Hepatocyte (in vitro differentiated cells): ENCODE data around the gene YOD1. TPM values are rescaled to one million over a fixed set of nuclear protein-coding genes. Genes with fewer than 3 reads are reported as not detected.

Experiments
- DNase-seq: peaks from one replicate; pipeline ENCODE4 v3.0.0-alpha.2; 2016; ENCODE audit warnings: low spot score
- H2AFZ ChIP-seq: fragments of 200-600 bp; sonication (generic); 2 replicates; pipeline ENCODE4 v1.6.0; 2016; ENCODE audit warnings: antibody characterized with exemption, mild to moderate bottlenecking
- H3K27ac ChIP-seq: fragments of 200-600 bp; sonication (generic); 2 replicates; pipeline ENCODE4 v1.5.1; 2016; ENCODE audit warnings: mild to moderate bottlenecking
- H3K27me3 ChIP-seq: fragments of 200-600 bp; sonication (generic); 2 replicates; pipeline ENCODE4 v1.6.1; 2016
- H3K36me3 ChIP-seq: fragments of 200-600 bp; sonication (generic); replicated peaks from 2 replicates; pipeline ENCODE4 v1.5.1; 2016; ENCODE audit warnings: low read depth; ENCODE audit not compliant: insufficient read depth
- H3K4me1 ChIP-seq: fragments of 200-600 bp; sonication (generic); 2 replicates; pipeline ENCODE4 v1.5.1; 2016; ENCODE audit warnings: mild to moderate bottlenecking, moderate library complexity; ENCODE audit not compliant: insufficient read depth
- H3K4me2 ChIP-seq: fragments of 200-600 bp; sonication (generic); 2 replicates; pipeline ENCODE4 v1.6.0; 2016
- H3K4me3 ChIP-seq: fragments of 200-600 bp; sonication (generic); 2 replicates; pipeline ENCODE4 v1.5.1; 2016; ENCODE audit warnings: mild to moderate bottlenecking
- H3K79me2 ChIP-seq: fragments of 200-600 bp; sonication (generic); 2 replicates; pipeline ENCODE4 v1.6.0; 2017; ENCODE audit warnings: mild to moderate bottlenecking
- H3K9me2 ChIP-seq: fragments of 200-600 bp; sonication (generic); replicated peaks from 2 replicates; pipeline ENCODE4 v1.6.0; 2017; ENCODE audit warnings: mild to moderate bottlenecking; ENCODE audit not compliant: insufficient read depth
- H3K9me3 ChIP-seq: fragments of 200-600 bp; sonication (generic); 2 replicates; pipeline ENCODE4 v1.5.1; 2016; ENCODE audit warnings: low read depth, mild to moderate bottlenecking
- H4K20me1 ChIP-seq: fragments of 200-600 bp; sonication (generic); 2 replicates; pipeline ENCODE4 v1.6.0; 2016; ENCODE audit warnings: mild to moderate bottlenecking; ENCODE audit not compliant: insufficient read depth, poor library complexity, severe bottlenecking
- CTCF ChIP-seq: fragments of 200-600 bp; sonication (generic); IDR thresholded peaks from 2 replicates; pipeline ENCODE4 v1.5.1; 2016; ENCODE audit warnings: antibody characterized with exemption, mild to moderate bottlenecking; ENCODE audit not compliant: poor library complexity
- EZH2 ChIP-seq: fragments of 200-600 bp; sonication (generic); IDR thresholded peaks from 2 replicates; pipeline ENCODE4 v1.6.1; 2016; ENCODE audit warnings: antibody characterized with exemption, mild to moderate bottlenecking, borderline replicate concordance
- EZH2phosphoT487 ChIP-seq: fragments of 200-600 bp; sonication (generic); IDR thresholded peaks from one replicate; pipeline ENCODE4 v1.6.1; 2018; ENCODE audit warnings: antibody characterized with exemption, mild to moderate bottlenecking, low read depth, moderate library complexity; ENCODE audit not compliant: unreplicated experiment, severe bottlenecking
- WGBS: methylation state at CpG from one replicate; pipeline ENCODE4 v1.1.6; 2016; ENCODE audit warnings: low lambda C conversion rate; ENCODE audit errors: missing lambda C conversion rate; 5-methylcytosine and 5-hydroxymethylcytosine counted together
- polyA plus RNA-seq: library from polyadenylated mRNA; unstranded; fragments of >200 nt; fragmentation: Nextera tagmentation; extraction: Ambion mirVana; gene quantifications from 2 replicates; pipeline ENCODE4 v1.2.1, GENCODE V29; 2016
- total RNA-seq: library from RNA; depleted of rRNA; stranded (reverse); fragments of >200 nt; gene quantifications from 2 replicates; pipeline ENCODE4 v1.2.3, GENCODE V29; 2014

YOD1 gene
- total and polyA plus RNA-seq, 2 experiments from 2014 or later, result 4.5 to 25.7 TPM

GRCh38 chr1:207027206-207027777 lies 23.7 kb downstream of the YOD1 start:
- peaks cover 22% of the 10 kb centered on the region for H3K79me2 ChIP-seq
- 80% methylated on average over 18 of the region's 18 CpGs for WGBS
- H3K4me3 ChIP-seq, result no peak overlapping the region
- TF ChIP-seq EZH2phosphoT487, result no peak
- no peak for TF ChIP-seq CTCF
- no peak for TF ChIP-seq EZH2
- H4K20me1 ChIP-seq, result no peaks in the 10 kb centered on the region
- H3K9me2 ChIP-seq, result no peaks in the 10 kb centered on the region
- H3K4me2 ChIP-seq, result peak overlapping the region; percentile 77
- no peaks in the 10 kb centered on the region for H3K36me3 ChIP-seq
- H2AFZ ChIP-seq, result no peak overlapping the region
- no peaks in the 10 kb centered on the region for H3K9me3 ChIP-seq
- peak; percentile 63 for DNase-seq
- H3K27ac ChIP-seq, result peak overlapping the region; percentile 100
- H3K4me1 ChIP-seq, result peaks cover 54% of the 10 kb centered on the region
- H3K27me3 ChIP-seq, result no peaks in the 10 kb centered on the region

- TF ChIP-seq CTCF (no peak), EZH2 (no peak), EZH2phosphoT487 (no peak)
- no peak for DNase-seq
- H3K4me1 ChIP-seq, result peaks cover 56% of the 10 kb centered on the region
- no peaks in the 10 kb centered on the region for H4K20me1 ChIP-seq
- 51% methylated on average over 4 of the region's 4 CpGs for WGBS
- H3K27me3 ChIP-seq, result no peaks in the 10 kb centered on the region
- peaks cover 19% of the 10 kb centered on the region for H3K79me2 ChIP-seq
- no peak overlapping the region for H3K4me3 ChIP-seq
- H3K36me3 ChIP-seq, result no peaks in the 10 kb centered on the region
- no peaks in the 10 kb centered on the region for H3K9me3 ChIP-seq
- H2AFZ ChIP-seq, result no peak overlapping the region
- H3K27ac ChIP-seq, result peak overlapping the region; percentile 100
- H3K4me2 ChIP-seq, result peak overlapping the region; percentile 77
- H3K9me2 ChIP-seq, result no peaks in the 10 kb centered on the region
Measured at GRCh38 chr1:207026104-207026534, 24.9 kb downstream of the YOD1 start.

- no peak overlapping the region for H3K4me3 ChIP-seq
- peaks cover 64% of the 10 kb centered on the region for H3K4me1 ChIP-seq
- H4K20me1 ChIP-seq, result no peaks in the 10 kb centered on the region
- H3K27ac ChIP-seq, result peak overlapping the region; percentile 100
- TF ChIP-seq EZH2 (no peak), CTCF (no peak), EZH2phosphoT487 (no peak)
- 15% methylated on average over 3 of the region's 5 CpGs for WGBS
- no peaks in the 10 kb centered on the region for H3K36me3 ChIP-seq
- H3K9me3 ChIP-seq, result no peaks in the 10 kb centered on the region
- peak overlapping the region; percentile 77 for H3K4me2 ChIP-seq
- H3K79me2 ChIP-seq, result peaks cover 16% of the 10 kb centered on the region
- no peaks in the 10 kb centered on the region for H3K27me3 ChIP-seq
- no peak overlapping the region for H2AFZ ChIP-seq
- no peaks in the 10 kb centered on the region for H3K9me2 ChIP-seq
- peak; percentile 57 for DNase-seq
Measured at GRCh38 chr1:207025146-207025880, 25.7 kb downstream of the YOD1 start.
